Spleen (tissue), 11 donors: ENCODE results near the gene RPN1. TPM values are rescaled to one million over a fixed set of nuclear protein-coding genes. Genes with fewer than 3 reads are reported as not detected.

Experiments used
- DNase-seq: peaks from one replicate; pipeline ENCODE4 v3.0.0-alpha.2; 2020
- H3K27ac ChIP-seq, 8 donors: fragments of 200-600 bp; sonication (generic) in 7 of 8; 1 replicate in 4 of 8; 2 replicates in 4 of 8; pipeline versions ENCODE4 v1.5.0 to v1.8.0; 2016 to 2021; ENCODE audit warnings: inconsistent platforms in 4 of 8, mild to moderate bottlenecking in 4 of 8, moderate library complexity in 1 of 8
- H3K27me3 ChIP-seq, 7 donors: fragments of 200-600 bp; sonication (generic) in 6 of 7; replicated peaks in 1 of 7; 1 replicate in 4 of 7; 2 replicates in 3 of 7; pipeline versions ENCODE4 v1.5.0 to v1.8.0; 2016 to 2021; ENCODE audit warnings: inconsistent platforms in 3 of 7, mild to moderate bottlenecking in 1 of 7
- H3K36me3 ChIP-seq, 6 donors: fragments of 200-600 bp; sonication (generic) in 5 of 6; 1 replicate in 4 of 6; 2 replicates in 2 of 6; pipeline versions ENCODE4 v1.5.0 to v1.8.0; 2016 to 2021; ENCODE audit warnings: inconsistent platforms in 2 of 6
- H3K4me1 ChIP-seq, 6 donors: fragments of 200-600 bp; sonication (generic) in 5 of 6; 1 replicate in 3 of 6; 2 replicates in 3 of 6; pipeline versions ENCODE4 v1.5.0 to v1.8.0; 2016 to 2021; ENCODE audit warnings: inconsistent platforms in 3 of 6
- H3K4me3 ChIP-seq, 8 donors: fragments of 200-600 bp; sonication (generic) in 7 of 8; 1 replicate in 4 of 8; 2 replicates in 4 of 8; pipeline versions ENCODE4 v1.5.0 to v1.8.0; 2016 to 2021; ENCODE audit warnings: inconsistent platforms in 4 of 8, mild to moderate bottlenecking in 4 of 8, moderate library complexity in 2 of 8
- H3K9me3 ChIP-seq, 8 donors: fragments of 200-600 bp; sonication (generic) in 7 of 8; 1 replicate in 4 of 8; 2 replicates in 4 of 8; pipeline versions ENCODE4 v1.5.0 to v1.8.0; 2016 to 2021; ENCODE audit warnings: inconsistent platforms in 4 of 8
- POLR2A ChIP-seq, 3 donors: fragments of 450-650 bp; IDR thresholded peaks; one replicate each; pipeline ENCODE4 v1.5.1; 2017; ENCODE audit warnings: antibody characterized with exemption in 3 of 3, mild to moderate bottlenecking in 1 of 3
- POLR2AphosphoS5 ChIP-seq, 3 donors: sonication (generic); formaldehyde crosslinking; IDR thresholded peaks; one replicate each; pipeline ENCODE4 v1.5.1; 2017; ENCODE audit warnings: antibody characterized with exemption in 3 of 3
- WGBS, 5 donors: extraction: QIAGEN DNeasy Blood & Tissue Kit in 3 of 5; methylation state at CpG; one replicate each; pipeline versions ENCODE4 v1.1.5 to v1.1.7; 2013 to 2018; 5-methylcytosine and 5-hydroxymethylcytosine counted together
- intact Hi-C: fragments of 100-400 bp; cut with DNase I; formaldehyde crosslinking; loops from one replicate; pipeline ENCODE4 v1.15.0; 2023; ENCODE audit warnings: low total_unique reads
- polyA plus RNA-seq, 3 donors: library from polyadenylated mRNA; stranded (reverse); fragments of 200-250 nt; gene quantifications; one replicate each; pipeline ENCODE4 v1.2.1, GENCODE V29; 2013
- total RNA-seq, 7 donors: library from RNA; depleted of rRNA in 3 of 7; stranded (reverse); fragments of >200 nt in 3 of 7; fragmentation: NEBNext Ultra II Directional in 4 of 7; extraction: Animal tissue kit (Norgen Biotek cat#: 25700) in 4 of 7; gene quantifications; one replicate each; pipeline versions ENCODE4 v1.1.0 to v1.2.1, GENCODE V29; 2016 to 2021
- TF ChIP-seq, protein P1 (sequence below), 11 experiments: fragments of 200-600 bp in 7 of 11; fragments of 450-650 bp in 4 of 11; sonication (generic) in 4 of 11; IDR thresholded peaks in 8 of 11; conservative IDR thresholded peaks in 3 of 11; 1 replicate in 7 of 11; 2 replicates in 4 of 11; pipeline versions ENCODE4 v1.4.0 to v1.8.0; 2016 to 2021; ENCODE audit warnings: antibody characterized with exemption in 11 of 11, inconsistent platforms in 4 of 11, mild to moderate bottlenecking in 1 of 11
- donor health status: healthy with polysubstance abuse.
- donor health status: DM: no; HTN: no; CAD: no; lungs with moderate emphysema.
- donor health status: DM: no; HTN: no; CAD: no.
- donor health status: Bipolar disorder and iron deficiency.
- donor health status: healthy.
- donor health status: DM: no; HTN: no; CAD: no.
- donor health status: DM: yes; HTN: yes; CAD: no.

RPN1 gene
- total and polyA plus RNA-seq, 10 donors, result 44.9 to 263 (median 146) TPM

GRCh38 chr3:128621234-128621633 is 29.4 kb downstream of the RPN1 start:
- Histone ChIP-seq H3K36me3 (peaks cover 3 to 79% (median 68%) of the 10 kb centered on the region in 6 donors), H3K27ac (peak overlapping the region in 3 of 8 donors; percentile 2 to 95 (median 92)), H3K4me1 (peaks cover 20 to 87% (median 61%) of the 10 kb centered on the region in 6 donors), H3K27me3 (no peaks in the 10 kb centered on the region), H3K4me3 (no peak overlapping the region), H3K9me3 (no peaks in the 10 kb centered on the region)
- TF ChIP-seq, protein P1, sequence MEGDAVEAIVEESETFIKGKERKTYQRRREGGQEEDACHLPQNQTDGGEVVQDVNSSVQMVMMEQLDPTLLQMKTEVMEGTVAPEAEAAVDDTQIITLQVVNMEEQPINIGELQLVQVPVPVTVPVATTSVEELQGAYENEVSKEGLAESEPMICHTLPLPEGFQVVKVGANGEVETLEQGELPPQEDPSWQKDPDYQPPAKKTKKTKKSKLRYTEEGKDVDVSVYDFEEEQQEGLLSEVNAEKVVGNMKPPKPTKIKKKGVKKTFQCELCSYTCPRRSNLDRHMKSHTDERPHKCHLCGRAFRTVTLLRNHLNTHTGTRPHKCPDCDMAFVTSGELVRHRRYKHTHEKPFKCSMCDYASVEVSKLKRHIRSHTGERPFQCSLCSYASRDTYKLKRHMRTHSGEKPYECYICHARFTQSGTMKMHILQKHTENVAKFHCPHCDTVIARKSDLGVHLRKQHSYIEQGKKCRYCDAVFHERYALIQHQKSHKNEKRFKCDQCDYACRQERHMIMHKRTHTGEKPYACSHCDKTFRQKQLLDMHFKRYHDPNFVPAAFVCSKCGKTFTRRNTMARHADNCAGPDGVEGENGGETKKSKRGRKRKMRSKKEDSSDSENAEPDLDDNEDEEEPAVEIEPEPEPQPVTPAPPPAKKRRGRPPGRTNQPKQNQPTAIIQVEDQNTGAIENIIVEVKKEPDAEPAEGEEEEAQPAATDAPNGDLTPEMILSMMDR (IDR thresholded peaks at IDR 0.05 in 8 of 11, conservative IDR thresholded peaks at IDR 0.05 in 3 of 11), result no peak
- no peak for TF ChIP-seq POLR2AphosphoS5 (IDR thresholded peaks at IDR 0.05)
- no peak for TF ChIP-seq POLR2A (IDR thresholded peaks at IDR 0.05)
- DNase-seq, result no peak
- 80 to 93% (median 82%) methylated on average over 6 of the region's 6 CpGs for WGBS, 5 donors
- intact Hi-C loops, result no loop called here

DNA sequence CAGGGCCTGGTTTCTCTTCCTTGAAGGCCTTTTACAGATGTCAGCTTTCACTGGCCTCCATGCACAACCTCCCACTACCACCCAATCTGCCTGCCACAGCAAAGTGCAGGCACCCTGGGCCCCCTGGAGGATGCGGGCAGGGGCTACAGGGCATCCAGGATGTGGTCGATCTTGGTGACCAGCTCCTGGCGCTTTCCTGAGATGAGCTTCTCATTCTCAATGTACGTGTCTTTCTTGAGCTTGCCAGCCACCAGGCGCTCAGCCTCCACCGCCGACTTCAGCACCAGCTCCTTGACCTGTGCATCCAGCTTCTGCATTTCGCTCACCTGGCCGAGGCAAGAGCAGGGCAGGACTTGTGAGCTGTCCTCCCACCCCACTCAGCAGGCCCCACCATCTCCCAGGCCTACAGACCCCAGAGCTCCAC is 30.3 kb downstream of the RPN1 start:
- intact Hi-C loops, result no loop called here
- 78 to 91% (median 82%) methylated on average over 8 to 9 of the region's 9 CpGs for WGBS, 5 donors
- TF ChIP-seq POLR2AphosphoS5 (IDR thresholded peaks at IDR 0.05) (peak in 1 of 3 donors; percentile 57), POLR2A (IDR thresholded peaks at IDR 0.05) (no peak)
- Histone ChIP-seq H3K27me3 (no peaks in the 10 kb centered on the region), H3K4me3 (no peak overlapping the region), H3K27ac (peak overlapping the region in 5 of 8 donors; percentile 76 to 95 (median 93)), H3K36me3 (peaks cover 3 to 70% (median 59%) of the 10 kb centered on the region in 6 donors), H3K9me3 (no peaks in the 10 kb centered on the region), H3K4me1 (peaks cover 20 to 84% (median 61%) of the 10 kb centered on the region in 6 donors)
- DNase-seq, result no peak

DNA sequence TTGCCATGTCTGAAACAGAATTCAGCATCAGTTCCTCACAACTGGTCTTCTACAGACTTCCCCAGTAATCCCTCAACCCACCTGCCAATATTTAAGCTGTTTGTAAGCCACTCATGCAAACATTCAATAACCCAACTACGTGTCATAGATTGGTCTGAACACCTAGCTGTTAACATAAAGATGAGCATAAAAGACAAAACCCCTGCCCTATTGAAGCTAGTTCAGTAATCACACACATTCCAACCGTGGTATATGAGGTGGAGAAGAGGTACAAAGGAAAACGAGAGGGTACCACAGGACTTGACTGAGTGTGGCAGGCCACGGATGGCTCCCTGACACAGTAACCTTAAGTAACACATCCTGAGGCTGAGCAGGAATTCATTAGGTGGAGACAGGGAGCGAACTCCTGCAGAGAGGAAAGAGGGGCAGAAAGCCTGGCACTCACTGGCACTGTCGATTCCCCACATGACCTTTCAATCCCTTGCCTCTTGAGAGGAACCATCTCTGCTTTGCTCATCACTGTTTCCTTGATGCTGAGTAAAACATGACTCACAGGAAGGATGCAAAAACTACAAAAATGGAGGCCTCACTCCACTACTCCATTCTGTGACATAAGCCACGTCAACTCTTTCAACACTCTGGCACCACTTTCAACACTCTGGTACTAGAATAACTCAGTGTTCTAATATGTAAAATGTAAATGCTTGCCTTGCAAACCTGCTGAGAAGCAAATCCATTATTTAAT is 31.3 kb downstream of the RPN1 start:
- intact Hi-C loops, result loop anchor here (5.0 kb wide), 1 partner anchor 33 kb away; the partner anchor contains the start of gene RPN1
- Histone ChIP-seq H3K4me1 (peaks cover 20 to 75% (median 55%) of the 10 kb centered on the region in 6 donors), H3K36me3 (peaks cover 0 to 62% (median 49%) of the 10 kb centered on the region in 6 donors), H3K4me3 (peak overlapping the region in 4 of 8 donors; percentile 63 to 88 (median 80)), H3K9me3 (no peaks in the 10 kb centered on the region), H3K27me3 (no peaks in the 10 kb centered on the region), H3K27ac (peak overlapping the region in 7 of 8 donors; percentile 28 to 95 (median 92))
- WGBS, 5 donors, result 65 to 79% (median 68%) methylated on average over 7 of the region's 7 CpGs
- no peak for DNase-seq
- TF ChIP-seq POLR2A (IDR thresholded peaks at IDR 0.05) (no peak), POLR2AphosphoS5 (IDR thresholded peaks at IDR 0.05) (peak in 1 of 3 donors; percentile 65)

- no peak for DNase-seq
- Histone ChIP-seq H3K27me3 (no peaks in the 10 kb centered on the region), H3K4me1 (peaks cover 20 to 65% (median 47%) of the 10 kb centered on the region in 6 donors), H3K36me3 (peaks cover 0 to 57% (median 42%) of the 10 kb centered on the region in 6 donors), H3K4me3 (peak overlapping the region; percentile 51 to 88 (median 78)), H3K9me3 (no peaks in the 10 kb centered on the region), H3K27ac (peak overlapping the region; percentile 66 to 95 (median 91))
- WGBS, 5 donors, result 21 to 43% (median 33%) methylated on average over 5 of the region's 5 CpGs
- intact Hi-C loops, result loop anchor here (5.0 kb wide), 1 partner anchor 34 kb away; the partner anchor contains the start of gene RPN1
- no peak for TF ChIP-seq POLR2A (IDR thresholded peaks at IDR 0.05)
- TF ChIP-seq, protein P1 (IDR thresholded peaks at IDR 0.05 in 8 of 11, conservative IDR thresholded peaks at IDR 0.05 in 3 of 11), result no peak
- no peak for TF ChIP-seq POLR2AphosphoS5 (IDR thresholded peaks at IDR 0.05)
Measured at GRCh38 chr3:128618398-128618726, 32.3 kb downstream of the RPN1 start.
